Activated naive CD4-positive, alpha-beta T cell treated with Interleukin-2 at 50 U/mL for 16 hours (primary cell): Measurements from ENCODE around the gene MED17.
"Not testable (repeated sequence)": the region's sequence is repeated elsewhere in the genome, so short reads cannot be mapped to it uniquely, and the experiment has no call there.

Experiments
- DNase-seq: peaks from one replicate; pipeline ENCODE4 v3.0.0-alpha.2; 2020

The MED17 gene

GRCh38 chr11:93757924-93758865 lies 25.9 kb upstream of the MED17 start:
- DNase-seq: no peak

GRCh38 chr11:93759123-93759522 lies 25.0 kb upstream of the MED17 start:
- not testable (repeated sequence) for DNase-seq

- no peak for DNase-seq
Measured at GRCh38 chr11:93761910-93762309, 22.2 kb upstream of the MED17 start.

- no peak for DNase-seq
Measured at GRCh38 chr11:93765551-93765950, 18.5 kb upstream of the MED17 start.

- DNase-seq: no peak
Measured at GRCh38 chr11:93766504-93766903, 17.6 kb upstream of the MED17 start.

- DNase-seq: no peak
Measured at GRCh38 chr11:93767018-93767417, 17.1 kb upstream of the MED17 start.

GRCh38 chr11:93770160-93770559 lies 13.9 kb upstream of the MED17 start:
- no peak for DNase-seq

GRCh38 chr11:93772123-93772522 lies 12.0 kb upstream of the MED17 start:
- no peak for DNase-seq

GRCh38 chr11:93773045-93773477 lies 11.0 kb upstream of the MED17 start:
- DNase-seq: no peak

- DNase-seq: no peak
Measured at GRCh38 chr11:93773601-93774200, 10.4 kb upstream of the MED17 start.

GRCh38 chr11:93774560-93774959 lies 9.5 kb upstream of the MED17 start:
- not testable (repeated sequence) for DNase-seq

GRCh38 chr11:93775289-93775688 lies 8.8 kb upstream of the MED17 start:
- DNase-seq: no peak

- no peak for DNase-seq
Measured at GRCh38 chr11:93783362-93783761, 720 bp upstream of the MED17 start.

GRCh38 chr11:93783765-93784144 lies 327 bp upstream of the MED17 start:
- no peak for DNase-seq

- DNase-seq: no peak
Measured at GRCh38 chr11:93784935-93785360, 866 bp downstream of the MED17 start.

GRCh38 chr11:93791493-93791892 lies 7.4 kb downstream of the MED17 start:
- no peak for DNase-seq

- no peak for DNase-seq
Measured at GRCh38 chr11:93796441-93797231, 12.6 kb downstream of the MED17 start.

- no peak for DNase-seq
Measured at GRCh38 chr11:93801366-93801765, 17.3 kb downstream of the MED17 start.

GRCh38 chr11:93804879-93805278 lies 20.8 kb downstream of the MED17 start:
- DNase-seq: no peak

- no peak for DNase-seq
Measured at GRCh38 chr11:93807980-93808379, 23.9 kb downstream of the MED17 start.

GRCh38 chr11:93813974-93814373 lies 29.9 kb downstream of the MED17 start:
- no peak for DNase-seq

GRCh38 chr11:93814966-93815633 lies 31.0 kb downstream of the MED17 start:
- DNase-seq: no peak
